ENCODE results near the gene ING3. TPM values are rescaled to one million over a fixed set of nuclear protein-coding genes. Genes with fewer than 3 reads are reported as not detected.

ING3 gene
- total RNA-seq, 2 donors from 2014 or later: 13.6 to 15.6 TPM

- DNase-seq (no peak), ATAC-seq (no peak)
- intact Hi-C loops (cut with DNase I, micrococcal nuclease): loop anchor here in 1 of 2 donors (5.0 kb wide), 1 partner anchor 97 kb away; no protein-coding TSS in a partner anchor
These were observed 34.7 kb downstream of the ING3 start for GRCh38 chr7:120985130-120985758.

GRCh38 chr7:120985839-120986238 is 35.3 kb downstream of the ING3 start:
- intact Hi-C loops (cut with DNase I, micrococcal nuclease): loop anchor here (2.0 to 5.0 kb wide), 2 partner anchors 95 to 96 kb away; no protein-coding TSS in a partner anchor
- ATAC-seq: no peak
- no peak for DNase-seq

DNA sequence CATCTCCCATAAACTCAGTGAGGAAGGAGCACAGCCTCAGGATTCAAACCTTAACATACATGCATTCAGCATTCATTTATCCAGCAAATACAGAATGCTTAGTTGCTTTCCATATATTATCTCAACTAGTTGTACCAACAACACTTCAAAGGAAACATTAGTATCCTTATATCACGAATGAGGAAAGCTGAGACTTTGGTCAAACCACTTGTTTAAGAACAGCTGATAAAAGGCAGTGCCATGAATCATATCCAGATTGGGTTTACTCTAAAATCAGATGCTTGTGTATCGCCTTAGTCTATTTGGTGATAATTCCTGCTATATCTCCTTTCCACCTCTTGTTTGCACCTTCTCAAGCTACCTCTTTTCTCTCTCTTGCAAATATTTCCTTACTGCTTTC is 36.1 kb downstream of the ING3 start:
- intact Hi-C loops (cut with DNase I, micrococcal nuclease): loop anchor here (2.0 to 5.0 kb wide), 2 partner anchors 94 to 96 kb away; no protein-coding TSS in a partner anchor
- DNase-seq (no peak), ATAC-seq (no peak)

DNA sequence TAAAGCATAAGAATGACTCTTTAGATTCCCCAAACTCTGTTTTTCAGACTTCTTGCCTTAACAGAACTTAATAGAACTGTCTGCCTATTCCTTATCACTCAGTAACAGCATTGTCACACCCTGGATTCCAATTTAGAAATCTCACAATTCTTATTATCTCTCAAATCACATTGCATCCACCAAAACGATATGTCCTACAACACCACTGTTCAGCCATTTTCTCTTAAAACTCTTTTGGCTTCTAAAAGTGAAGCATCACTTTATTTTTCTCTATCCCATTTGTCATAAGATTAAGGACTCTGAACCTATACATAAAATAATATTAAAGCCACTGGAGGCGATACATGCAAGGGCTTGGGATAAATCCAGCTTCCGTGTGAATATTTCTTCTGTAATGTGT is 36.7 kb downstream of the ING3 start:
- no peak for ATAC-seq
- intact Hi-C loops (cut with DNase I, micrococcal nuclease): loop anchor here (2.0 to 5.0 kb wide), 2 partner anchors 94 to 95 kb away; no protein-coding TSS in a partner anchor

DNA sequence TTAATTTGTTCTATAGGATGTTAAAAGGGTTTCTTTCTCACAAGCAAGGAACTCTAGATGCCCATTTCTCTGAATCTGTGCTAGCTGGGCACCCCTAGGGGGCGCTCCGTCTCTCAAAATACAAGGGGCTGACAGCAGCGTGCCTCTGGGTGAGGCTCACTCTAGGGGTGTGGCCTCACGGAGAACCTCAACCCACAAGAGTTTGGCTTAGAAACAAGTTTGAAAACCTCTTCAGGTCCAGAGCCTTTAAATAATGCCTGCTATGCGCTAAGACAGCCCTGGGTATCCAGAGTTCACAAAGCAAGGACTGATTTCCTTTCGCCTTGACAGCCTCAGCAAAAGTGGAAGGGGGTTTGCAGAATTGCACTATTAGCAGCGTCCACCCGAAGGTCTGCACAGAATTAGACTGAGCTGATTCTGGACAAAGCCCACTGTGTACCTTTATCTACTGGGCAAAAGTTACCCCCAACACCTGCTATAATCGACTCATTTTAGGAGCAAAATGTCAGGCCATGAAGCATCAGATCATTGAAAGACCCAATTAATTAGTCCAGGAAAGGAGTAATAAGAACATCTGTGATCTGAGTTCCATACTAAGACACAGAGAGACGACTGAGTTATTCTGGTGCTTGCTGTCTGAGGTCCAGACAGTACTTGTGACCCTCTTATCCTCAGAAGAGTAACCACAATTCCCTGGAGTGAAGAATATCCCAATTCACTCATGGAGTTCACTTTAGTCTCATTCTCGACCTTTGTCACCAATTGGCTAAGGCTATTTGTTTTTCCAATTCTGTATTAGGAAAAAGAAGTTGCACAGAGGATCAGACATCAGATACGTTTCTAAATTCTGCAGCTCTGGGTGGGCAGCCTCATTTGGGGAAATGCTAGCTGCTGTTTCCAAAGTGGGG is 37.4 kb downstream of the ING3 start:
- ATAC-seq (peak; percentile 95), DNase-seq (peak; percentile 88 to 93)
- intact Hi-C loops (cut with DNase I, micrococcal nuclease): loop anchor here (2.0 to 5.0 kb wide), 2 partner anchors 93 to 94 kb away; no protein-coding TSS in a partner anchor

More for the DNA sequence above, 36.7 kb downstream of the ING3 start:
- no peak for DNase-seq

DNA sequence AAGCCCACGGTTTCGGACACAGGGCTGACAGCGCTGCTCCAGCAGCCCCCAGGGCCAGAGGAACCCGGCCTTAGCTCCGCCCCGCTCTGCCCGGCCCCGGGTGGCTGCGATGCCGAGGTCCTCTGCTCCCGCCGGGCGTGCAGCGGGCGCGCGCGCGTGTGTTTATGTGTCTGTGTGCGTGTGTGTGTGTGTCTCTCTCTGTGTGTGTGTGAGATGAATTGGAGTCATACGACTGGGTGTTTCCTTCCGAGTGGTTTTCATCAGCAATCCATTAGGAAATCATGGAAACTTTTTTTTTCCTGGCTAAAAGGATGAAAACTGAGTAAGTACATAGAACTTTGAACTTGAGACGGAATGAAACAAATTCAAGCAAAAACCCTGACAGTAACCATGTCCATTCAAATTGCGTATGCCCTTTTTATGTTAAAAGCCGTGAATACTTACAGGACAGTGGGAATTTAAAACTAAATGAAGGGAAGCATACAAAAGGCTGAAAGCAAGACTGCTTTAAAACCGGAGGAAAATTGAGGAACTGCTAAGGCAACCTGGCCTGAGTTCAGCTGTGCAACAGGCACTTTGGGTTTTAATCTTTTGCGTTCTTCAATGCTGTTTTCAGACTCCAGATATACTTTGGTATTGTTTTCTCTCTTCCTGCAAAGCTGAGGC is 38.1 kb downstream of the ING3 start, which contains the start of gene CPED1:
TSS of gene CPED1 (plus strand) at position 121 of the 666 bp plus-strand sequence. CDS start 911 bp downstream, outside the sequence.
- peak; percentile 89 for ATAC-seq
- intact Hi-C loops (cut with DNase I, micrococcal nuclease): loop anchor here in 1 of 2 donors (5.0 kb wide), 1 partner anchor 94 kb away; no protein-coding TSS in a partner anchor
- peak; percentile 66 to 76 for DNase-seq

GRCh38 chr7:120989257-120990220 is 39.0 kb downstream of the ING3 start:
- DNase-seq: peak in 1 of 2 donors; percentile 24
- intact Hi-C loops (cut with DNase I, micrococcal nuclease): loop anchor here in 1 of 2 donors (5.0 kb wide), 1 partner anchor 93 kb away; no protein-coding TSS in a partner anchor
- ATAC-seq: no peak

GRCh38 chr7:120990468-120991118 is 40.0 kb downstream of the ING3 start:
- intact Hi-C loops (cut with DNase I, micrococcal nuclease): no loop called here
- DNase-seq (no peak), ATAC-seq (no peak)

DNA sequence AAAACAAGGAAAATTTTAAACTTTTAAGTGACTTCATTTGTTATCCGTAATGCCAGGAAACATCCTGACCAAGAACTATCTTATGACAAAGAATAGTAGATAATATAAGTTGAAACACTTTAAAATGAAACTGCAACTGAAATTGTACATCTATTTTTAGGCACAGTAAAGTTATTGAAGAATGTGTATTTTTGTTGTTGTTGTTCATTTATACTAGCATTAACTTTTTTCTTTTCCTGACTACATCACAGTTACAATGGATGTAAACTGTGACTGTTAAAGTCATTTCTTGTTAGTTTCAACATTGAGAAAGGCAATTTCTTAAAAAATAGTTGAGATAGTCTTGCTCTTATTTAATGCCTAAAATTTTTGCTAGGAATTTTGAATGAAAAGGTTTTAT is 40.6 kb downstream of the ING3 start:
- DNase-seq (no peak), ATAC-seq (no peak)
- intact Hi-C loops (cut with DNase I, micrococcal nuclease): no loop called here

- ATAC-seq (no peak), DNase-seq (no peak)
- intact Hi-C loops (cut with DNase I, micrococcal nuclease): no loop called here
These were observed 41.0 kb downstream of the ING3 start for GRCh38 chr7:120991581-120991980.

DNA sequence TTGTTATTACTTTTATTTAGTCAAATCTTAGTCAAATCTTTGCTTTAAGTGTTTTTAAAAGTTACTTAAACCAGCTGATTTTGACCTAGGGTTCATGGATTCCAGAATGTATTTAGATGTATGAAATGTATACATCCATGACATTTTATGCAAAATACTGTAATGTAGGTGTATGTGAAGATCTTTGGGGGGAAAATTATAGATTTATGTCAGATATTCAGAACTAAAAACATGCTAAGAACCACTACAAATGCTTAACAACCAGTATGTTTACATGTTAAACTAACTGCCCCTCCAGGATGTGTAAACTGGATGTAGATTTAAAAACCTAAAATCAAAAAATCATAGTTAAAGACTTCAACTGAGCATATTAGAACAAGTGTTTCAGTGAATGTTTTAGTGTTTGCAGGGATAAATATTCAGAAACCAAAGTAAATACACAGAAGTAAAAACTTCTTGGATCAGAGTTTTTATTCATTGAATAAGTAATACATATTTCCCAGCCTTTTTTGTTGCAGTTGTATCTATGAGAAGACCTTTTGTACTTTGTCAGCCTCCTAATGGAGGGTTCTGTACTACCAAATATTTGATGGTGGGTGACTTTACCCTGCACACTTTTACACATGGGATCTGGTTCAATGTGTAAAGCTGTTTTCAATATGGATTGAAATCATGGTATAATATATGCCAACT is 41.8 kb downstream of the ING3 start:
- intact Hi-C loops (cut with DNase I, micrococcal nuclease): no loop called here
- ATAC-seq: no peak
- DNase-seq: no peak

- no peak for DNase-seq
- intact Hi-C loops (cut with DNase I, micrococcal nuclease): no loop called here
- ATAC-seq: no peak
These were observed 42.5 kb downstream of the ING3 start for GRCh38 chr7:120992965-120993494.

DNA sequence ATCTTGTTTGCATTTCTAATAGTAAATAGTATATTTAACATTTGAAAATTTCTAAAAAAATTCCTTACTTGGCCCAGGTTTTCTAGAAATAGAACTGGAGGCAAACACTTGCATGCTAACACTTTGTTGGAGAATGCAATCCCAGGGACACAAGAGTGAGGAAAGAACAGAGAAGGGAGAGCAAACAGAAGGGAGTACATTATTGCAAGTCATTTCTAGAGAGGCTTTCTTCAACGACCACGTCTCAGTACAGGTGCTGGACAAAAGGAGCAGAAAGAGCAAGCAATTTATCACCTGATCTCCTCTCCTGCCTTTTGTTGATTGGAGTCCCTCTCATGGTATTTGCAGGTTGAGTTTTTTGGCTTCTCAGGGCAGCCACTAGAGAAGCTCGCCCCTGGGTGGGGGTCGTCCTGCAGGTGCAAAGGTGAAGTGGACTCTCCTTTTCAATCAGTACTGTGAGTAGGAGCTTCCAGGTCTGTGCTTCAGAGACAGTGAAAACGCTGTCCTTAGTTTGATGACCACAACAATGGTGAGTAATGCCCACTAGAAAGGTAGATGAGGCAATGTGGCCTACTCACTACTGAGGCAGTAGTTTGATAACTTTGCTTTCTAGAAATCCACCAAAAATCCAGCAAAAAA is 43.1 kb downstream of the ING3 start:
- no peak for DNase-seq
- intact Hi-C loops (cut with DNase I, micrococcal nuclease): no loop called here
- no peak for ATAC-seq

GRCh38 chr7:120994512-120995410 is 44.2 kb downstream of the ING3 start:
- DNase-seq (no peak), ATAC-seq (no peak)
- intact Hi-C loops (cut with DNase I, micrococcal nuclease): no loop called here

DNA sequence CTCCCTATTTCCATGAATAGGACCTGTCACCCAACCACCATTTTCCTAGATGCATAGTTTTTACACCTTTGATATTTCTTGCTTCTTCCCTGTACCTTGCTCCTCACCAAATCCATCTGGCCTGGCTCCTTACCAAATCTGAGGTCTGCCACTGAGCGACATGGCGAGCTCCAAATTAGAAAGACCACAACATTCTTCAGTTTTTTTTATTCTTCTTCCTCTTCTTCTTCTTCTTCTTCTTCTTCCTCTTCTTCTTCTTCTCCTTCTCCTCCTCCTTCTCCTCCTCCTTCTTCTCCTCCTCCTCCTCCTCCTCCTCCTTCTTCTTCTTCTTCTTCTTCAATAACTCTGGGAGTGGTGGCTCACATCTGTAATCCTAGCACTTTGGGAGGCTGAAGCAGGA is 45.1 kb downstream of the ING3 start:
- DNase-seq (no peak), ATAC-seq (no peak)
- intact Hi-C loops (cut with DNase I, micrococcal nuclease): no loop called here

Data from left colon (tissue), 2 donors.